Measurements from ENCODE around the gene MIGA1. TPM values are rescaled to one million over a fixed set of nuclear protein-coding genes. Genes with fewer than 3 reads are reported as not detected.

Gene MIGA1
- total and polyA plus RNA-seq, 10 of the 15 experiments (the other 5 are each of a cell fraction or from before 2014, with no cell fraction given) = 1.3 to 7.2 (median 4.2) TPM

- DNase-seq (ENCODE audit: low read depth, low spot score) (no peak), ATAC-seq (peak; percentile 85), FAIRE-seq (no peak)
- ChIA-PET RAD21 (ENCODE audit: unreplicated experiment) (no interaction called here), CTCF (interaction anchor here (0.6 to 1.6 kb wide), 3 partner anchors 17 to 379 kb away, joined by 3 read pairs; no protein-coding TSS in a partner anchor), POLR2A (no interaction called here), SMC1A (ENCODE audit: uncharacterized antibody, unreplicated experiment) (no interaction called here)
- Histone ChIP-seq H3K9me3 (replicated peaks; ENCODE audit: control insufficient read depth, insufficient read depth, low read length) (no peaks in the 10 kb centered on the region), H2AFZ (ENCODE audit: control insufficient read depth, low read depth, low read length) (peak overlapping the region; percentile 65), H3K4me1 (ENCODE audit: control insufficient read depth, insufficient read depth, low read length) (no peaks in the 10 kb centered on the region), H3K27ac (ENCODE audit: control insufficient read depth, insufficient read depth) (no peak overlapping the region), H3K27me3 (replicated peaks in 1 of 2; ENCODE audit: control insufficient read depth in 2 of 2, insufficient read depth in 2 of 2, low read length in 1 of 2) (no peaks in the 10 kb centered on the region; a peak in 1 of 4 replicates), H3K36me3 (ENCODE audit: control insufficient read depth in 2 of 2, insufficient read depth in 2 of 2, low read length in 1 of 2) (no peaks in the 10 kb centered on the region), H4K20me1 (ENCODE audit: control insufficient read depth, insufficient read depth) (no peaks in the 10 kb centered on the region), H3K9ac (ENCODE audit: control insufficient read depth, insufficient read depth, low read length) (no peak overlapping the region; the same call in 1 of the 2 replicates), H3K79me2 (ENCODE audit: control insufficient read depth, insufficient read depth, low read length) (no peaks in the 10 kb centered on the region), H3K4me2 (ENCODE audit: control insufficient read depth, insufficient read depth) (peak overlapping the region; percentile 70), H3K4me3 (peak overlapping the region; percentile 62)
- 4% methylated on average over 38 of the region's 46 CpGs for WGBS (ENCODE audit: insufficient coverage, insufficient replicate concordance, low lambda C conversion rate, missing lambda C conversion rate)
- in situ Hi-C loops (cut with MboI) (no loop called here), intact Hi-C loops (cut with micrococcal nuclease; ENCODE audit: unreplicated experiment) (no loop called here)
- BruUV-seq (replicated peaks) = no TSS peak
- TF ChIP-seq, protein P1, sequence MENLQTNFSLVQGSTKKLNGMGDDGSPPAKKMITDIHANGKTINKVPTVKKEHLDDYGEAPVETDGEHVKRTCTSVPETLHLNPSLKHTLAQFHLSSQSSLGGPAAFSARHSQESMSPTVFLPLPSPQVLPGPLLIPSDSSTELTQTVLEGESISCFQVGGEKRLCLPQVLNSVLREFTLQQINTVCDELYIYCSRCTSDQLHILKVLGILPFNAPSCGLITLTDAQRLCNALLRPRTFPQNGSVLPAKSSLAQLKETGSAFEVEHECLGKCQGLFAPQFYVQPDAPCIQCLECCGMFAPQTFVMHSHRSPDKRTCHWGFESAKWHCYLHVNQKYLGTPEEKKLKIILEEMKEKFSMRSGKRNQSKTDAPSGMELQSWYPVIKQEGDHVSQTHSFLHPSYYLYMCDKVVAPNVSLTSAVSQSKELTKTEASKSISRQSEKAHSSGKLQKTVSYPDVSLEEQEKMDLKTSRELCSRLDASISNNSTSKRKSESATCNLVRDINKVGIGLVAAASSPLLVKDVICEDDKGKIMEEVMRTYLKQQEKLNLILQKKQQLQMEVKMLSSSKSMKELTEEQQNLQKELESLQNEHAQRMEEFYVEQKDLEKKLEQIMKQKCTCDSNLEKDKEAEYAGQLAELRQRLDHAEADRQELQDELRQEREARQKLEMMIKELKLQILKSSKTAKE (IDR thresholded peaks at IDR 0.05; ENCODE audit: low read depth, poor library complexity, severe bottlenecking) = no peak
- TF ChIP-seq EGR1 (IDR thresholded peaks at IDR 0.05; ENCODE audit: borderline replicate concordance in 1 of 2, low read depth in 2 of 2, low read length in 2 of 2) = 0 out of 3 replicates have a peak, but pooled peaks of 1 of the 2 experiments have one; percentile 34
Observed at GRCh38 chr1:77888781-77889642, 109.6 kb downstream of the MIGA1 start.

- Histone ChIP-seq H3K4me3 (no peak overlapping the region), H3K4me1 (ENCODE audit: control insufficient read depth, insufficient read depth, low read length) (no peaks in the 10 kb centered on the region), H3K9ac (ENCODE audit: control insufficient read depth, insufficient read depth, low read length) (no peak overlapping the region), H3K27ac (ENCODE audit: control insufficient read depth, insufficient read depth) (no peak overlapping the region), H2AFZ (ENCODE audit: control insufficient read depth, low read depth, low read length) (no peak overlapping the region; the same call in 1 of the 2 replicates), H3K27me3 (replicated peaks in 1 of 2; ENCODE audit: control insufficient read depth in 2 of 2, insufficient read depth in 2 of 2, low read length in 1 of 2) (no peaks in the 10 kb centered on the region; a peak in 1 of 4 replicates), H3K4me2 (ENCODE audit: control insufficient read depth, insufficient read depth) (no peak overlapping the region), H3K9me3 (replicated peaks; ENCODE audit: control insufficient read depth, insufficient read depth, low read length) (no peaks in the 10 kb centered on the region), H4K20me1 (ENCODE audit: control insufficient read depth, insufficient read depth) (no peaks in the 10 kb centered on the region), H3K36me3 (ENCODE audit: control insufficient read depth in 2 of 2, insufficient read depth in 2 of 2, low read length in 1 of 2) (no peaks in the 10 kb centered on the region), H3K79me2 (ENCODE audit: control insufficient read depth, insufficient read depth, low read length) (no peaks in the 10 kb centered on the region)
- FAIRE-seq (no peak), DNase-seq (ENCODE audit: low read depth, low spot score) (no peak), ATAC-seq (no peak)
- 96% methylated on average over 7 of the region's 7 CpGs for WGBS (ENCODE audit: insufficient coverage, insufficient replicate concordance, low lambda C conversion rate, missing lambda C conversion rate)
- ChIA-PET SMC1A (ENCODE audit: uncharacterized antibody, unreplicated experiment) (no interaction called here), CTCF (interaction anchor here (1.6 kb wide), 1 partner anchor 18 kb away, joined by 3 read pairs; no protein-coding TSS in a partner anchor), RAD21 (ENCODE audit: unreplicated experiment) (no interaction called here), POLR2A (no interaction called here)
- in situ Hi-C loops (cut with MboI) = no loop called here
- no TSS peak for BruUV-seq (replicated peaks)
- intact Hi-C loops (cut with micrococcal nuclease; ENCODE audit: unreplicated experiment) = no loop called here
- TF ChIP-seq, protein P2, sequence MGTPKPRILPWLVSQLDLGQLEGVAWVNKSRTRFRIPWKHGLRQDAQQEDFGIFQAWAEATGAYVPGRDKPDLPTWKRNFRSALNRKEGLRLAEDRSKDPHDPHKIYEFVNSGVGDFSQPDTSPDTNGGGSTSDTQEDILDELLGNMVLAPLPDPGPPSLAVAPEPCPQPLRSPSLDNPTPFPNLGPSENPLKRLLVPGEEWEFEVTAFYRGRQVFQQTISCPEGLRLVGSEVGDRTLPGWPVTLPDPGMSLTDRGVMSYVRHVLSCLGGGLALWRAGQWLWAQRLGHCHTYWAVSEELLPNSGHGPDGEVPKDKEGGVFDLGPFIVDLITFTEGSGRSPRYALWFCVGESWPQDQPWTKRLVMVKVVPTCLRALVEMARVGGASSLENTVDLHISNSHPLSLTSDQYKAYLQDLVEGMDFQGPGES (IDR thresholded peaks at IDR 0.05) = no peak
- no peak for TF ChIP-seq NR2F1 (conservative IDR thresholded peaks at IDR 0.05)
- TF ChIP-seq SIX5 (IDR thresholded peaks at IDR 0.05; ENCODE audit: low read depth, low read length, severe bottlenecking) = no peak
- TF ChIP-seq KLF5 (IDR thresholded peaks at IDR 0.05; ENCODE audit: partially characterized antibody) = no peak
- TF ChIP-seq BRCA1 (IDR thresholded peaks at IDR 0.05; ENCODE audit: low read depth, low read length) = no peak
- TF ChIP-seq EP300 (IDR thresholded peaks at IDR 0.05; ENCODE audit: borderline replicate concordance in 1 of 2, control insufficient read depth in 1 of 2, low read depth in 2 of 2, low read length in 2 of 2) = no peak
- TF ChIP-seq TARDBP (IDR thresholded peaks at IDR 0.05; ENCODE audit: borderline replicate concordance) = no peak
- TF ChIP-seq ZZZ3 (IDR thresholded peaks at IDR 0.05; ENCODE audit: control insufficient read depth, insufficient read length, low read depth) = no peak
- no peak for TF ChIP-seq MEF2A (IDR thresholded peaks at IDR 0.05; ENCODE audit: insufficient read depth, low read depth, low read length)
- no peak for TF ChIP-seq POLR2A (IDR thresholded peaks at IDR 0.05; ENCODE audit: low read depth, low read length)
Observed at GRCh38 chr1:77889671-77890070, 110.2 kb downstream of the MIGA1 start.

Data from GM12878 (cell line).